Heart left ventricle (tissue), 13 donors: ENCODE results near the gene AHSP.

Experiments used
- CTCF ChIP-seq, 12 donors: fragments of 200-600 bp; sonication (generic) in 4 of 12; IDR thresholded peaks; one replicate each; pipeline versions ENCODE4 v1.5.0 to v1.8.0; 2018 to 2022; ENCODE audit warnings: antibody characterized with exemption in 12 of 12, mild to moderate bottlenecking in 5 of 12
- POLR2A ChIP-seq, 2 donors: fragments of 450-650 bp; IDR thresholded peaks; one replicate each; pipeline ENCODE4 v1.6.1; 2017; ENCODE audit warnings: antibody characterized with exemption in 2 of 2, mild to moderate bottlenecking in 2 of 2, moderate library complexity in 2 of 2
- donor health status: ischemic (EF 13 %, LVEDD 7.1; RV severe dilation, severe dysfunction).
- donor health status: DM: no; HTN: yes; CAD: no.
- donor health status: DM: no; HTN: no; CAD: no.
- donor health status: ischemic (EF 25% LVEDD 6.9; RV normal size, moderate dysfunction).
- donor health status: ischemic (EF 25% LVEDD 5.7; RV mildly dilated, moderate dysfunction).
- donor health status: ischemic (EF 35%, LVEDD 5.7; RV mildly dilated, moderate dysfunction).
- donor health status: nonischemic (EF 11% LVEDD 7.7; RV severe dilation, severe dysfunction).
- donor health status: DM: yes; HTN: yes; CAD: no.
- donor health status: PGD.
- donor health status: ischemic (EF 29% LVEDD 5.4; RV normal size, mild dysfunction).
- donor health status: nonischemic (EF 23%, LVEDD 6.1; RV moderate dilation, normal function).

- no peak for TF ChIP-seq POLR2A (IDR thresholded peaks at IDR 0.05)
- TF ChIP-seq CTCF (IDR thresholded peaks at IDR 0.05): no peak
These were observed 31.0 kb upstream of the AHSP start for GRCh38 chr16:31496670-31497069.
